ENCODE results near the gene MYOCD.

- no peak for TF ChIP-seq SUZ12 (IDR thresholded peaks at IDR 0.05; ENCODE audit: extremely low read depth, insufficient read depth, insufficient read length)
- TF ChIP-seq ZNF274 (IDR thresholded peaks at IDR 0.05; ENCODE audit: low read depth, low read length), result no peak
- TF ChIP-seq YY1 (IDR thresholded peaks at IDR 0.05; ENCODE audit: insufficient read depth, insufficient read length), result no peak
Measured at GRCh38 chr17:12727076-12727760, 61.5 kb downstream of the MYOCD start.
